Measurements from ENCODE around the gene C16orf92.

DNA sequence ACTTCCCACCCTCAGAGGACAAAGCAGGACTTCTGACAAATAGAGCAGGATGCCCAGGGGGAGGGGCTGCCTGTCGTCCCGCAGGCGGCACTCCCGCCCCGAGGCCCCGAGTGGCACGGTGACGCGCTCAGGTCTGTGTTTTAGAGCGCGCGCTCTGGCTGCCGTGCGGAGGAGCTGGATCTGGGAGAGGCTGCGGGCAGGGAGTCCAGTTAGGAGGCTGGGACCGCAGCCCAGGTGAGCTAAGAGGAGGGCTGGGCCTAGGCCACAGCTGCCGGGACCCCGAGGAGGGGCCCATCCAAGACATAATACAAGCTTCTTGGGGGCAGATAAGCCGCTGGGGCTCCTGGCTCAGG lies 18.6 kb upstream of the C16orf92 start:
- TF ChIP-seq, protein P1, sequence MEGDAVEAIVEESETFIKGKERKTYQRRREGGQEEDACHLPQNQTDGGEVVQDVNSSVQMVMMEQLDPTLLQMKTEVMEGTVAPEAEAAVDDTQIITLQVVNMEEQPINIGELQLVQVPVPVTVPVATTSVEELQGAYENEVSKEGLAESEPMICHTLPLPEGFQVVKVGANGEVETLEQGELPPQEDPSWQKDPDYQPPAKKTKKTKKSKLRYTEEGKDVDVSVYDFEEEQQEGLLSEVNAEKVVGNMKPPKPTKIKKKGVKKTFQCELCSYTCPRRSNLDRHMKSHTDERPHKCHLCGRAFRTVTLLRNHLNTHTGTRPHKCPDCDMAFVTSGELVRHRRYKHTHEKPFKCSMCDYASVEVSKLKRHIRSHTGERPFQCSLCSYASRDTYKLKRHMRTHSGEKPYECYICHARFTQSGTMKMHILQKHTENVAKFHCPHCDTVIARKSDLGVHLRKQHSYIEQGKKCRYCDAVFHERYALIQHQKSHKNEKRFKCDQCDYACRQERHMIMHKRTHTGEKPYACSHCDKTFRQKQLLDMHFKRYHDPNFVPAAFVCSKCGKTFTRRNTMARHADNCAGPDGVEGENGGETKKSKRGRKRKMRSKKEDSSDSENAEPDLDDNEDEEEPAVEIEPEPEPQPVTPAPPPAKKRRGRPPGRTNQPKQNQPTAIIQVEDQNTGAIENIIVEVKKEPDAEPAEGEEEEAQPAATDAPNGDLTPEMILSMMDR (IDR thresholded peaks at IDR 0.05) = no peak
- no peak for TF ChIP-seq ZMAT4 (CRISPR knock-in tag; IDR thresholded peaks at IDR 0.05)
